HepG2 (cell line): ENCODE data around the gene CASS4. TPM values are rescaled to one million over a fixed set of nuclear protein-coding genes. Genes with fewer than 3 reads are reported as not detected.
A peak's percentile ranks its signal among the peaks of the same experiment; 100 is the strongest.

Experiments
- ATAC-seq: fragments of 200-7000 bp; cut with Tn5 transposase; 3 replicates; pipeline ENCODE4 v1.9.1; 2020; ENCODE audit warnings: mild to moderate bottlenecking, moderate library complexity
- BruUV-seq: library from RNA; stranded (reverse); fragments of 400-500 nt; replicated peaks from 2 replicates; lab custom pipeline; 2021; lab: Mats Ljungman, UMichigan
- CTCF ChIA-PET: fragments of 300-600 bp; formaldehyde crosslinking; extraction: SDS; loops from one replicate; lab custom pipeline; 2021; ENCODE audit warnings: low total read pairs, inconsistent platforms, low intra/inter-chr PET ratio; lab: Yijun Ruan, JAX
- POLR2A ChIA-PET: fragments of 350-600 bp; sonication (Branson Sonifier 250); formaldehyde crosslinking; loops from one replicate; lab custom pipeline; 2020; ENCODE audit warnings: antibody characterized with exemption, inconsistent platforms; lab: Yijun Ruan, JAX
- DNase-seq: peaks from one replicate; pipeline ENCODE4 v3.0.0-alpha.2; 2015; ENCODE audit warnings: low spot score
- FAIRE-seq: peaks from 3 replicates; lab custom pipeline; 2011; peaks lifted over from hg19 to GRCh38; lab: Jason Lieb, UNC
- H2AFZ ChIP-seq: one replicate; pipeline ENCODE4 v1.6.1; 2011; ENCODE audit warnings: low read length, inconsistent platforms
- H3K27ac ChIP-seq: fragments of 300-600 bp; 3 replicates; pipeline ENCODE4 v1.8.0; 2011; ENCODE audit warnings: mixed run types, mild to moderate bottlenecking, mixed read lengths, low read length, inconsistent platforms; ENCODE audit not compliant: insufficient read depth; ENCODE audit errors: extremely low read length
- H3K27me3 ChIP-seq, 2 experiments: fragments of 200-600 bp in 1 of 2; 2 replicates in 1 of 2; 3 replicates in 1 of 2; pipeline versions ENCODE4 v1.6.0 to v1.8.0; 2011; ENCODE audit warnings: low read length in 2 of 2, mild to moderate bottlenecking in 2 of 2, moderate library complexity in 2 of 2, inconsistent platforms in 1 of 2; ENCODE audit not compliant: insufficient read depth in 2 of 2, control insufficient read depth in 1 of 2
- H3K36me3 ChIP-seq, 2 experiments: fragments of 200-600 bp in 1 of 2; replicated peaks in 1 of 2; 2 replicates in 1 of 2; 3 replicates in 1 of 2; pipeline versions ENCODE4 v1.5.1 to v1.8.0; 2011; ENCODE audit warnings: low read length in 2 of 2, inconsistent platforms in 1 of 2; ENCODE audit not compliant: insufficient read depth in 2 of 2, control insufficient read depth in 1 of 2
- H3K4me1 ChIP-seq: 2 replicates; pipeline ENCODE4 v1.5.1; 2012; ENCODE audit warnings: low read length, inconsistent platforms; ENCODE audit not compliant: insufficient read depth
- H3K4me2 ChIP-seq: 2 replicates; pipeline ENCODE4 v1.6.0; 2011; ENCODE audit warnings: low read depth, low read length, inconsistent platforms
- H3K4me3 ChIP-seq, 3 experiments: fragments of 200-600 bp in 1 of 3; sonication (generic), shearing (Covaris generic) in 1 of 3; replicated peaks in 1 of 3; 2 replicates each; pipeline ENCODE4 v1.5.1; 2011 to 2016; ENCODE audit warnings: low read length in 3 of 3, inconsistent platforms in 2 of 3, low read depth in 2 of 3, mild to moderate bottlenecking in 2 of 3, control low read depth in 1 of 3, mixed read lengths in 1 of 3; ENCODE audit not compliant: insufficient read depth in 1 of 3
- H3K79me2 ChIP-seq: one replicate; pipeline ENCODE4 v1.6.1; 2011; ENCODE audit warnings: low read length, inconsistent platforms; ENCODE audit not compliant: insufficient read depth
- H3K9ac ChIP-seq: 2 replicates; pipeline ENCODE4 v1.6.0; 2011; ENCODE audit warnings: mild to moderate bottlenecking, low read depth, low read length, inconsistent platforms; ENCODE audit not compliant: insufficient read depth
- H3K9me3 ChIP-seq: 2 replicates; pipeline ENCODE4 v1.5.1; 2012; ENCODE audit warnings: mild to moderate bottlenecking, low read length
- H4K20me1 ChIP-seq: 2 replicates; pipeline ENCODE4 v1.6.0; 2011; ENCODE audit warnings: inconsistent platforms, mild to moderate bottlenecking, low read length, moderate library complexity; ENCODE audit not compliant: insufficient read depth
- CHD4 ChIP-seq: fragments of 200-600 bp; sonication (generic); IDR thresholded peaks from 2 replicates; pipeline ENCODE4 v1.7.0; 2017; ENCODE audit warnings: mild to moderate bottlenecking, low read length, borderline replicate concordance
- DMAP1 ChIP-seq: IDR thresholded peaks from 2 replicates; pipeline ENCODE4 v1.6.1; 2016
- FOXJ3 ChIP-seq: sonication (generic); formaldehyde crosslinking; IDR thresholded peaks from 2 replicates; pipeline ENCODE4 v1.4.0; 2020; ENCODE audit warnings: missing genetic modification reagents, mild to moderate bottlenecking, borderline replicate concordance
- FUBP1 ChIP-seq: sonication (generic); formaldehyde crosslinking; IDR thresholded peaks from 2 replicates; pipeline ENCODE4 v1.5.1; 2020; ENCODE audit warnings: missing genetic modification reagents, mild to moderate bottlenecking, borderline replicate concordance
- GTF3A ChIP-seq: sonication (generic); formaldehyde crosslinking; conservative IDR thresholded peaks from 2 replicates; pipeline ENCODE4 v1.4.0; 2020; ENCODE audit warnings: mild to moderate bottlenecking, missing genetic modification reagents
- MBNL3 ChIP-seq: fragments of 250-450 bp; sonication (Bioruptor Pico); conservative IDR thresholded peaks from 2 replicates; pipeline ENCODE4 v1.8.0; 2022; ENCODE audit warnings: mild to moderate bottlenecking, inconsistent platforms
- MXD1 ChIP-seq: sonication (generic); formaldehyde crosslinking; IDR thresholded peaks from 2 replicates; pipeline ENCODE4 v1.4.0; 2020; ENCODE audit warnings: mild to moderate bottlenecking, missing genetic modification reagents
- NBN ChIP-seq: fragments of 450-650 bp; conservative IDR thresholded peaks from 2 replicates; pipeline ENCODE4 v1.6.1; 2017
- NKX3-1 ChIP-seq: sonication (generic); formaldehyde crosslinking; IDR thresholded peaks from 2 replicates; pipeline ENCODE4 v1.5.0; 2020; ENCODE audit warnings: missing genetic modification reagents
- POGZ ChIP-seq: sonication (generic); formaldehyde crosslinking; IDR thresholded peaks from 2 replicates; pipeline ENCODE4 v1.4.0; 2020; ENCODE audit warnings: mild to moderate bottlenecking, missing genetic modification reagents
- PRPF4 ChIP-seq: fragments of 200-400 bp; formaldehyde crosslinking; IDR thresholded peaks from 2 replicates; pipeline ENCODE4 v1.6.1; 2016; ENCODE audit warnings: low read length, low read depth; ENCODE audit not compliant: poor library complexity, severe bottlenecking
- REL ChIP-seq: sonication (generic); formaldehyde crosslinking; conservative IDR thresholded peaks from 2 replicates; pipeline ENCODE4 v1.8.0; 2022; ENCODE audit warnings: mild to moderate bottlenecking, missing genetic modification reagents, moderate library complexity
- SMARCC2 ChIP-seq: fragments of 450-650 bp; IDR thresholded peaks from 2 replicates; pipeline ENCODE4 v1.6.1; 2017; ENCODE audit warnings: antibody characterized with exemption, mild to moderate bottlenecking
- SOX6 ChIP-seq, 2 experiments: fragments of 450-650 bp in 1 of 2; sonication (generic) in 1 of 2; formaldehyde crosslinking in 1 of 2; IDR thresholded peaks; 2 replicates each; pipeline versions ENCODE4 v1.4.0 to v1.6.1; 2017 to 2020; ENCODE audit warnings: antibody characterized with exemption in 1 of 2, mild to moderate bottlenecking in 1 of 2, missing genetic modification reagents in 1 of 2
- ZFYVE20 ChIP-seq: sonication (generic); formaldehyde crosslinking; IDR thresholded peaks from 2 replicates; pipeline ENCODE4 v1.8.0; 2023; ENCODE audit warnings: low read depth, mild to moderate bottlenecking, moderate library complexity, missing genetic modification reagents, borderline replicate concordance
- ZKSCAN5 ChIP-seq: sonication (generic); formaldehyde crosslinking; IDR thresholded peaks from 2 replicates; pipeline ENCODE4 v1.5.1; 2020; ENCODE audit warnings: mild to moderate bottlenecking, missing genetic modification reagents
- ZNF513 ChIP-seq: sonication (generic); formaldehyde crosslinking; conservative IDR thresholded peaks from 2 replicates; pipeline ENCODE4 v1.5.0; 2020; ENCODE audit warnings: missing genetic modification reagents
- ZUFSP ChIP-seq: sonication (generic); formaldehyde crosslinking; IDR thresholded peaks from 2 replicates; pipeline ENCODE4 v1.9.0; 2021; ENCODE audit warnings: missing genetic modification reagents, mild to moderate bottlenecking, borderline replicate concordance
- WGBS: methylation state at CpG from one replicate; pipeline ENCODE4 v1.1.6; 2017; ENCODE audit warnings: low lambda C conversion rate; 5-methylcytosine and 5-hydroxymethylcytosine counted together
- in situ Hi-C: cut with HindIII; loops from 2 replicates; pipeline ENCODE4 v1.10.0; 2017; ENCODE audit warnings: low pct_unique_long_range_greater_than_20kb; ENCODE audit not compliant: extremely low pct_ligation_motif_present
- intact Hi-C: fragments of 100-400 bp; cut with micrococcal nuclease; formaldehyde crosslinking; loops from one replicate; pipeline ENCODE4 v1.10.0; 2022; ENCODE audit not compliant: unreplicated experiment
- polyA plus RNA-seq, 8 experiments: library from polyadenylated mRNA; depleted of rRNA in 3 of 8; stranded (reverse) in 7 of 8; unstranded in 1 of 8; fragments of >200 nt; fragmentation: Illumina TruSeq in 4 of 8; extraction: Trizol in 4 of 8; gene quantifications; 2 replicates each; pipeline versions ENCODE4 v1.2.1 to v1.2.3, GENCODE V29; 2011 to 2016; ENCODE audit warnings: low read depth in 4 of 8, missing spikeins in 1 of 8, mixed read lengths in 1 of 8; ENCODE audit not compliant: insufficient read depth in 1 of 8
- total RNA-seq, 5 experiments: library from RNA; depleted of rRNA; stranded (reverse); fragments of >200 nt; fragmentation: Illumina TruSeq; extraction: Trizol; gene quantifications; 2 replicates each; pipeline ENCODE4 v1.2.3, GENCODE V29; 2016; ENCODE audit warnings: low read depth in 1 of 5

The CASS4 gene
- total and polyA plus RNA-seq, 2 of the 13 experiments (the other 11 are each of a cell fraction or from before 2014, with no cell fraction given) = 0.17 to 0.49 TPM

GRCh38 chr20:56422824-56423189 lies 10.7 kb downstream of the CASS4 start:
- H3K4me2 ChIP-seq = peak overlapping the region; percentile 63
- POLR2A ChIA-PET = interaction anchor here (1.2 to 3.0 kb wide), 4 partner anchors 11 to 30 kb away, joined by 3 to 7 read pairs (median 4); partner anchors contain the start of genes AURKA, CASS4 and CSTF1
- H4K20me1 ChIP-seq = no peaks in the 10 kb centered on the region
- TF ChIP-seq NKX3-1 (CRISPR knock-in tag) (no peak), SMARCC2 (no peak), ZUFSP (CRISPR knock-in tag) (no peak), MBNL3 (no peak), MXD1 (CRISPR knock-in tag) (no peak), REL (CRISPR knock-in tag) (no peak), CHD4 (no peak), ZFYVE20 (CRISPR knock-in tag) (no peak), GTF3A (CRISPR knock-in tag) (0 out of 2 replicates have a peak, but pooled peaks have one; percentile 7), POGZ (CRISPR knock-in tag) (peak; percentile 36; the same call in 1 of the 2 replicates), SOX6 (IDR thresholded peaks at IDR 0.05) (no peak), SOX6 (CRISPR knock-in tag; IDR thresholded peaks at IDR 0.05) (no peak), ZKSCAN5 (CRISPR knock-in tag) (no peak), PRPF4 (no peak), DMAP1 (CRISPR knock-in tag) (no peak), NBN (no peak), ZNF513 (CRISPR knock-in tag) (no peak), FOXJ3 (CRISPR knock-in tag) (no peak), FUBP1 (CRISPR knock-in tag) (no peak)

More at GRCh38 chr20:56422824-56423189, 10.7 kb downstream of the CASS4 start:
- in situ Hi-C loops = no loop called here
- H3K9me3 ChIP-seq = no peaks in the 10 kb centered on the region
- CTCF ChIA-PET = interaction anchor here (1.4 kb wide), 1 partner anchor 23 kb away, joined by 5 read pairs; no protein-coding TSS in a partner anchor
- H3K79me2 ChIP-seq = no peaks in the 10 kb centered on the region
- no peak overlapping the region for H3K27ac ChIP-seq
- no peaks in the 10 kb centered on the region for H3K27me3 ChIP-seq
- H3K4me3 ChIP-seq = no peak overlapping the region; a peak in 1 of 6 replicates
- BruUV-seq = no TSS peak
- DNase-seq (no peak), FAIRE-seq (no peak), ATAC-seq (peak; percentile 9; the same call in 1 of the 3 replicates)
- intact Hi-C loops = loop anchor here (1.0 kb wide), 1 partner anchor 23 kb away; no protein-coding TSS in a partner anchor
- H2AFZ ChIP-seq = no peak overlapping the region
- H3K36me3 ChIP-seq = no peaks in the 10 kb centered on the region
- H3K9ac ChIP-seq = no peak overlapping the region
- WGBS = 52% methylated on average over 4 of the region's 4 CpGs
- peaks cover 63% of the 10 kb centered on the region for H3K4me1 ChIP-seq
